ENCODE results near the gene XCL2.
"Not testable (repeated sequence)": the region's sequence is repeated elsewhere in the genome, so short reads cannot be mapped to it uniquely, and the experiment has no call there.

DNA sequence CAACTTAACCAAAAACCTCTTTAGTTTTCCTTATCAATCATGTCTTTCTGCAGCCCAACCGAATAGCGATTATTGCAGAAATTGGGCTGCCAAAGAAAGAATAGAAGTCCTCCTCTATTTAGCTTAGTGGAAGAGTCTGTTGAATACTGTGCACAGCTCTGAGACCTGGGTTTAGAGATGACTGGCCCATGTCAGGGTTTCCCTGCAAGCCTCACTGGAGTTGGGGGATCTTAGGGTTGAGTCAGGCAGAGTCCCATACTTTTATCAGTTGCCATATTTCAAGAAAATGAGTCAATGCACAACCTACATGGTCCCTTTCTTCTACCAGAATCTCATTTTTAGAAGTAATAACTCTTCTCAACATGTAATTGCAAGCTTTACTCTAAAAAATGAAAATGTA, 36.5 kb upstream of the XCL2 start:
- TF ChIP-seq, protein P1, sequence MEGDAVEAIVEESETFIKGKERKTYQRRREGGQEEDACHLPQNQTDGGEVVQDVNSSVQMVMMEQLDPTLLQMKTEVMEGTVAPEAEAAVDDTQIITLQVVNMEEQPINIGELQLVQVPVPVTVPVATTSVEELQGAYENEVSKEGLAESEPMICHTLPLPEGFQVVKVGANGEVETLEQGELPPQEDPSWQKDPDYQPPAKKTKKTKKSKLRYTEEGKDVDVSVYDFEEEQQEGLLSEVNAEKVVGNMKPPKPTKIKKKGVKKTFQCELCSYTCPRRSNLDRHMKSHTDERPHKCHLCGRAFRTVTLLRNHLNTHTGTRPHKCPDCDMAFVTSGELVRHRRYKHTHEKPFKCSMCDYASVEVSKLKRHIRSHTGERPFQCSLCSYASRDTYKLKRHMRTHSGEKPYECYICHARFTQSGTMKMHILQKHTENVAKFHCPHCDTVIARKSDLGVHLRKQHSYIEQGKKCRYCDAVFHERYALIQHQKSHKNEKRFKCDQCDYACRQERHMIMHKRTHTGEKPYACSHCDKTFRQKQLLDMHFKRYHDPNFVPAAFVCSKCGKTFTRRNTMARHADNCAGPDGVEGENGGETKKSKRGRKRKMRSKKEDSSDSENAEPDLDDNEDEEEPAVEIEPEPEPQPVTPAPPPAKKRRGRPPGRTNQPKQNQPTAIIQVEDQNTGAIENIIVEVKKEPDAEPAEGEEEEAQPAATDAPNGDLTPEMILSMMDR (IDR thresholded peaks at IDR 0.05 in 2 of 3, conservative IDR thresholded peaks at IDR 0.05 in 1 of 3; ENCODE audit: control insufficient read depth in 2 of 3, extremely low read depth in 1 of 3, insufficient read depth in 1 of 3, low read depth in 3 of 3, low read length in 3 of 3): not testable (repeated sequence)
- not testable (repeated sequence) for TF ChIP-seq EZH2 (IDR thresholded peaks at IDR 0.05; ENCODE audit: borderline replicate concordance, control insufficient read depth, low read depth, low read length); BRCA1 (IDR thresholded peaks at IDR 0.05; ENCODE audit: low read depth, low read length); TCF3 (IDR thresholded peaks at IDR 0.05; ENCODE audit: borderline replicate concordance, insufficient read depth, low read depth, low read length); SIN3A (IDR thresholded peaks at IDR 0.05; ENCODE audit: low read depth, low read length); EP300 (IDR thresholded peaks at IDR 0.05; ENCODE audit: borderline replicate concordance in 1 of 2, control insufficient read depth in 1 of 2, low read depth in 2 of 2, low read length in 2 of 2); POLR2AphosphoS5 (IDR thresholded peaks at IDR 0.05; ENCODE audit: low read length)
- TF ChIP-seq, protein P2, sequence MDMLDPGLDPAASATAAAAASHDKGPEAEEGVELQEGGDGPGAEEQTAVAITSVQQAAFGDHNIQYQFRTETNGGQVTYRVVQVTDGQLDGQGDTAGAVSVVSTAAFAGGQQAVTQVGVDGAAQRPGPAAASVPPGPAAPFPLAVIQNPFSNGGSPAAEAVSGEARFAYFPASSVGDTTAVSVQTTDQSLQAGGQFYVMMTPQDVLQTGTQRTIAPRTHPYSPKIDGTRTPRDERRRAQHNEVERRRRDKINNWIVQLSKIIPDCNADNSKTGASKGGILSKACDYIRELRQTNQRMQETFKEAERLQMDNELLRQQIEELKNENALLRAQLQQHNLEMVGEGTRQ (IDR thresholded peaks at IDR 0.05; ENCODE audit: borderline replicate concordance, low read depth, low read length): not testable (repeated sequence)
